Motor neuron (in vitro differentiated cells): ENCODE results near the gene LAMA2. TPM values are rescaled to one million over a fixed set of nuclear protein-coding genes. Genes with fewer than 3 reads are reported as not detected.

Source experiments
- ATAC-seq, 8 experiments: fragments of 200-7000 bp; cut with Tn5 transposase; replicated peaks in 6 of 8; 2 replicates each; pipeline ENCODE4 v1.8.0; 2021; ENCODE audit warnings: mild to moderate bottlenecking in 8 of 8, moderate library complexity in 8 of 8
- H3K27ac ChIP-seq, 2 donors: fragments of 250-450 bp; sonication (Bioruptor Pico); 2 replicates each; pipeline ENCODE4 v1.9.0; 2021; ENCODE audit warnings: antibody characterized with exemption in 2 of 2, mild to moderate bottlenecking in 2 of 2, moderate library complexity in 1 of 2
- H3K4me1 ChIP-seq, 2 donors: fragments of 250-450 bp; sonication (Bioruptor Pico); replicated peaks in 1 of 2; 2 replicates each; pipeline ENCODE4 v1.6.1; 2021; ENCODE audit warnings: antibody characterized with exemption in 2 of 2, mild to moderate bottlenecking in 2 of 2, moderate library complexity in 1 of 2
- H3K4me3 ChIP-seq, 5 donors: fragments of 250-450 bp; sonication (Bioruptor Pico); 2 replicates each; pipeline ENCODE4 v1.9.0; 2021; ENCODE audit warnings: antibody characterized with exemption in 5 of 5, mild to moderate bottlenecking in 5 of 5, moderate library complexity in 4 of 5
- WGBS, 10 experiments: fragments of 450-650 bp; shearing (Covaris generic); methylation state at CpG; one replicate each; pipeline ENCODE4 v1.0.0; 2022; 5-methylcytosine and 5-hydroxymethylcytosine counted together
- in situ Hi-C, 9 experiments: fragments of 400-800 bp; cut with MboI; loops; one replicate each; pipeline ENCODE4 v1.15.0; 2021; ENCODE audit warnings: low sequenced_read_pairs in 9 of 9, low pct_unique_long_range_greater_than_20kb in 2 of 9; ENCODE audit not compliant: unreplicated experiment in 9 of 9
- total RNA-seq, 8 experiments: library from RNA; unstranded; fragments of 300-600 nt; gene quantifications; 2 replicates each; pipeline versions ENCODE4 v1.2.3 to v1.2.4, GENCODE V29; 2022

Gene LAMA2
- total RNA-seq, 8 experiments from 2014 or later, result 0.52 to 232 (median 5.1) TPM

DNA sequence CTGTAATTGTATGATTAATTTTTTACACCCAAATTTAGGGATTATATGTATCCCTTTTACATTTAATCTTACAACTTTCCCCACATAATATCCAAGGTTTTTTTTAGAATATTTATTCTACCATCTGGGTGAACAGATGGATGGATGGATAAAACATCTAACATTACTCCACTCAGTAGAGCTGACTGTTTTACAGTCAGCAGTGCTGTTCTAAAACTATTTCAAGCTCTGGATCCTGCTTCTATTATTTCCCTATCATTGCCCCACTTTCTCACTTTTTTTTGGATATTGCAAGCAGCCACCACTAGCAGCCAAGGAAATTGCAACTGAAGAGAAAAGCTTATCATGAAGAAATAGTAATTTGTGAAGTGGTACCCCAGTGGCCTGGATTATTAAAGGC is 653.3 kb downstream of the LAMA2 start:
- in situ Hi-C loops, result no loop called here
- H3K4me3 ChIP-seq, result no peak overlapping the region
- H3K27ac ChIP-seq, result no peak overlapping the region
- no peaks in the 10 kb centered on the region for H3K4me1 ChIP-seq
- ATAC-seq, result no peak

DNA sequence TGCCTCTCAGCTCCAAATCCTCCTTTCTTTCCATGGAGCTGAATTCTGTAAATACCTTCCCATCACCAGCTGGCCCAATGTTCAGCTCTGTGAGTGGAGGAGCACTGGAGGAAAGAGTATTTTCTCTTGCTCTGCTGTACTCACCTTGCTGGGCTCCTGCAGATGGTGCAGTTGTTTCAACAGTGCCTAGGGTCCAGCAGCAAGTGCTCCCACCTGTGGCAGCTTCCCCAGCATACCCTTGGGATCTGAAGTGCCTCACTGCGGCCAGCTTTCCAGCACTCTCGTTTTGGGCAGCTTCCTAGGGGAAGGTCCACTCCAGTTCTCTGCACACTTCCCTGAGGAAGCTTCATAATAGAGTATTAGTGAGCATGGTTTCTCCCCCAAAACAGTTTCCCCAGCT is 656.1 kb downstream of the LAMA2 start:
- Histone ChIP-seq H3K27ac (no peak overlapping the region), H3K4me3 (no peak overlapping the region), H3K4me1 (no peaks in the 10 kb centered on the region)
- WGBS, 10 experiments, result 79 to 100% (median 92%) methylated on average over 1 to 2 of the region's 2 CpGs; no CpG with 5 or more reads in 6 of the 10 experiments
- ATAC-seq, result no peak
- in situ Hi-C loops, result no loop called here

DNA sequence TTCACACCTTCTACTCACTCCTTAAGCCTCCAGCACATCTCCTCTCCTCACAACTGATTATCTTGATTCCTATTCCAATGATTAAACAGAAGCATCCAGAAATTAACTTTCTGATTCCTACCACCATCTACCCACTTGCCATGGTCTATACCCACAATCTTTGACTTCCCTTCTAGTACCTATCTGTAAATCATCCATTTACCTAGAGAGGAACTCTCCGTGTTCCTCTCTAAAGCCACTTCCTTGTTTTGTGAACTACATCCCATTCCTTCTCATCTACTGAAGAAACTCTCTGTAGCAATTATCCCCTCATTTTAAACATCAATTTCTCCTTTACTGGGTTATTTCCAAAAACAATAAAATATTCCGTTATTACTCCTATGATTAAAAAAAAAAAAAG is 659.8 kb downstream of the LAMA2 start:
- no peak for ATAC-seq
- H3K4me3 ChIP-seq, result no peak overlapping the region
- 75 to 100% (median 85%) methylated on average over 1 to 2 of the region's 2 CpGs; no CpG with 5 or more reads in 2 of the 10 experiments for WGBS, 10 experiments
- in situ Hi-C loops, result no loop called here
- no peak overlapping the region for H3K27ac ChIP-seq
- H3K4me1 ChIP-seq, result no peaks in the 10 kb centered on the region

DNA sequence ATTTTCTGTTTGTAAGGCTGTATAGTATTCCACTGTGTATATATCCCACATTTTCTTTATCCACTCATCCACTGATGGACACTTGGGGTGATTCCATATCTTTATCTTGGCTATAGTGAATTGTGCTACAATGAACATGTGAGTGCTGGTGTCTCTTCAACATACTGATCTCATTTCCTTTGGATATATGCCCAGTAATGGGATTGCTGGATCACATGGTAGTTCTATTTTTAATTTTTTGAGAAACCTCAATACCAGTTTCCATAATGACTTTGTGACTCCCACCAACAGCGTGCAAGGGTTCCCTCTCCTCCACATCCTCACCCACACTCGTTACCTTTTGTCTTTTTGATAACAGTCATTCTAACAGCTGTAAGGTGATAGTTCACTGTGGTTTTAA is 661.0 kb downstream of the LAMA2 start:
- Histone ChIP-seq H3K4me3 (no peak overlapping the region), H3K27ac (no peak overlapping the region), H3K4me1 (no peaks in the 10 kb centered on the region)
- ATAC-seq, result no peak
- in situ Hi-C loops, result no loop called here
- WGBS, 10 experiments, result 50 to 100% (median 90%) methylated on average over 1 to 2 of the region's 2 CpGs; no CpG with 5 or more reads in 3 of the 10 experiments

DNA sequence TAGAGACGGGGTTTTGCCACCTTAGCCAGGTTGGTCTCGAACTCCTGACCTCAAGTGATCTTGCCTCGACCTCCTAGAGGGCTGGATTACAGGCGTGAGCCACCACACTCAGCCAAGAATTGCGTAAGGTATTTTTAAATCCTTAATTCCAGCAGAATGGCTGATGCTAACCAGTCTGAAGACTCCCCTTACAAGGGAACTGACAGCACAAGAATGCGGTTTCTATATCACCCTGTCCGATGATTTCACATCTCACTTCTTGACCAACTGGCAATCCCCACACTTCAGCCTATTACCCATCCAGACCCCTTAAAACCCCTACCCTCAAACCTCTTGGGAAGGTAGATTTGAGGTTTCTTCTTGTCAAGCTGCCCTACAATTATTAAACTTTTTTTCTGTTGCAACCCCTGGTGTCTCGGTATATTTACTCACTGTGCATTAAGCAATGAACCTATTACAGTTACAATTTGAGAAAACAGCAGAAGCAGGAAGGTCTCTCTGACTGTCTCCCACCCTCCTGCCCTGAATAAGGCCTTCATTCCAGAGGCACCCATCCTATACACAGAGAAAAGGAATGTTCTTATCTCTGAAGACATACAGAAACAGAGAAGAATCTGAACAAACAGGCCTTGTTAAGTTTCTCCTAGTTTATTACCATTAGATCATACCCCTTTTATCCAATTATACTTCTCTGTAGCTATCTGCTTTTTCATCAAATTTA is 662.1 kb downstream of the LAMA2 start:
- no peak for ATAC-seq
- Histone ChIP-seq H3K4me3 (no peak overlapping the region), H3K27ac (no peak overlapping the region), H3K4me1 (no peaks in the 10 kb centered on the region)
- in situ Hi-C loops, result no loop called here
- WGBS, 10 experiments, result 83 to 100% (median 93%) methylated on average over 1 to 8 of the region's 8 CpGs; no CpG with 5 or more reads in 1 of the 10 experiments

DNA sequence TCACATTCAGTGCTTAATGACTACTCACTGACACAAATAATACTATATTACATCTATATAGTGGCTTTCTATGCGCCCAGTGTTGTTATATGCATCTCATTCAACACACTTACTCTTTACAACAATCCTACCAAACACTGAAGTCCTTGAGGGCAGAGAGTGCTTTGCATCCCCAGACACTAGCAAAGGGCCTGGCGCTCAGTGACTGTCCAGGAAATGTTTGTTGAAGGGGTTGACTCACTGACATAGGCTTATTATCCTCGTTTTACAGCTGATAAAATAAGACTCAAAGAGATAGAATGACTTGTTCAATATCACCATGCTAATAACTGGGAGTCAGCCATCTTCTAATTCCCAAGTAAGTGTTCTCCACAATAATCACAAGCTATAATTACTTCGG is 663.8 kb downstream of the LAMA2 start:
- Histone ChIP-seq H3K4me3 (no peak overlapping the region), H3K4me1 (no peaks in the 10 kb centered on the region)
- no peak for ATAC-seq

DNA sequence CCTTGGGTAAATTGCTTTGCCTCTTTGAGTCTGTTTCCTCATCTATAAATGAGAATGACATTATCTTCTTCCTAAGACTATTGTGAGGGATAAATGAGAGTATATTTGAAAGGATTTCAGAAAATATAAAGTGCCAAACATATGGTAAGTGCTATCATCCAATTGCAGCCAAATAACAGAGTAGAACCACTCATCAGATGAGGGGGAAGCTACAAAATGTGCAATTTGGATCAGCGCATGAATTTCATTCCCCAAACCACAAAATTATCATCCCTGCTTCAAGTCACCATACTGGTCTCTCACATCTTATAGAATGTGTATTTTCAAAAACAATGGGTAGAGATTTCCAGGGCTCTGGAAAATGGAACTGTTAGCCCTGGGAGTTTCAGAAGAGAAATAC is 668.5 kb downstream of the LAMA2 start:
- Histone ChIP-seq H3K4me3 (no peak overlapping the region), H3K27ac (no peak overlapping the region), H3K4me1 (no peaks in the 10 kb centered on the region)
- in situ Hi-C loops, result no loop called here
- no peak for ATAC-seq
- WGBS, 10 experiments, result 40 to 100% (median 100%) methylated on average over 1 of the region's 1 CpG; no CpG with 5 or more reads in 5 of the 10 experiments

More for the DNA sequence above, 663.8 kb downstream of the LAMA2 start:
- WGBS, 10 experiments, result 40 to 100% (median 73%) methylated on average over 1 to 4 of the region's 4 CpGs; no CpG with 5 or more reads in 2 of the 10 experiments
- in situ Hi-C loops, result no loop called here
- H3K27ac ChIP-seq, result no peak overlapping the region

DNA sequence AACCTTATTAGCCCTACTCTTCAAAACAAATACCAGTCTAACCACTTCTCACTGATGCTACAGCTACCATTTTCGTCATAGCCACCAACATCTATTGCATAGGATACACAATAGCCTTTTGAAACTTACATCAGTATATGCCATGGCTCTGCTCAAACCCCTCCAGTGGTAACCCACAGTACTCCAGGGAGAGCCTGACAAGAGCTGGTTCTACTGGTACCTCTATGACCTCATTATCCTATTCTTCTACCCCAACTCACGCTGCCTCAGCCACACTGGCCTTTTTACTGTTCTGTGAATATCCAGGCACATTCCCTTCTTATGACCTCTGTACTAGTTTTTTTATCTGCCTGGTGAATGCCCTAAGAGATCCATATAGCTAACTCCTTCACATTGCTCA is 669.5 kb downstream of the LAMA2 start:
- Histone ChIP-seq H3K27ac (no peak overlapping the region), H3K4me1 (no peaks in the 10 kb centered on the region), H3K4me3 (no peak overlapping the region)
- no peak for ATAC-seq
- in situ Hi-C loops, result no loop called here
- WGBS, 10 experiments, result 60 to 100% (median 100%) methylated on average over 1 to 2 of the region's 2 CpGs; no CpG with 5 or more reads in 3 of the 10 experiments

DNA sequence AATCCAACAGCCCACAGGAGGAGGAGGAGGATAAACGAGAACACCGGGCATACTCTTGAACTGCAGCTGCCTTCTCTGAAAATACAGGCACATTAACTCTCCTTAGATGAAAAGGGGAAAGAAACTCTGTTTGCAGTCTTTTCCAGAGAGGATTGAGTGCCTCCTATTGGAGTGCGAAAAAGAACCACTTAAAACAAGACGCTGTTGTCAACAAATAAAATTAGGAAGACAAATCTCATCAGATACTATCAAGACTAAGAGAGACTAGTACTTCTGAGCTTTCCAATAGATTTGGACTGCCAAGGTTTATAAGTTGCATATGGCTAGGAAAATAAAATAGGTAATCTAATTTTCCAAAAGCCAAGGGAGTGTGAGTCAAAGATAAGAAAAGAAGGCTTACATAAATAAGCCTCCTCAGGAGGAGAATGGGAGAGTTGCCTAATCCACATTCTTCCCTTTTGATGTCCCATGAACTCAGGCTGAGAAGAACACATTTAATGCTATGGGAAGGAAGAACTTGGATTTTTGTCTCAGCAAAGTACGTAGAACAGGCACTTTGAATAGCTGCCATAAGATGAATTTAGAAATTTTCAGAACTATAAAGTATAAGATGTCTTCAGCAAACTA is 672.4 kb downstream of the LAMA2 start:
- no peak for ATAC-seq
- Histone ChIP-seq H3K4me3 (no peak overlapping the region), H3K27ac (no peak overlapping the region), H3K4me1 (no peaks in the 10 kb centered on the region)
- in situ Hi-C loops, result no loop called here
- WGBS, 10 experiments, result 71 to 100% (median 85%) methylated on average over 1 to 5 of the region's 5 CpGs

DNA sequence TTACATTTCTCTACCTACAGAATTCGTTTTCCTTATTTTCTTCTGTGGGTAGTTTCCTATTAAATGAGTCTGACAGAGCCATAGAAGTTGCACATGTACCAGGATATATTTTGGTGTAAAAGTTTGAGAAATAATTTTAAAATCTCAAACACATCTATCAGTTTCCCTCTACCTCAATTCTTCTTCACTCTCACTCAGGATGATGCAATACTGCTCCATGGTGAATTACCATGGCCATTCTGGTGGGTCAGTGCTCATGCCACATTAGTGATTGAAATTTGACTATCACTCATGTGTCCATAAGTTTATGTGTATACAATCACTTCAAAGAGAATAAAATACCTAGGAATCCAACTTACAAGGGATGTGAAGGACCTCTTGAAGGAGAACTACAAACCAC is 675.3 kb downstream of the LAMA2 start:
- Histone ChIP-seq H3K4me1 (no peaks in the 10 kb centered on the region), H3K27ac (no peak overlapping the region), H3K4me3 (no peak overlapping the region)
- no peak for ATAC-seq
- 50 to 100% (median 79%) methylated on average over 1 of the region's 1 CpG; no CpG with 5 or more reads in 3 of the 10 experiments for WGBS, 10 experiments
- in situ Hi-C loops, result no loop called here

DNA sequence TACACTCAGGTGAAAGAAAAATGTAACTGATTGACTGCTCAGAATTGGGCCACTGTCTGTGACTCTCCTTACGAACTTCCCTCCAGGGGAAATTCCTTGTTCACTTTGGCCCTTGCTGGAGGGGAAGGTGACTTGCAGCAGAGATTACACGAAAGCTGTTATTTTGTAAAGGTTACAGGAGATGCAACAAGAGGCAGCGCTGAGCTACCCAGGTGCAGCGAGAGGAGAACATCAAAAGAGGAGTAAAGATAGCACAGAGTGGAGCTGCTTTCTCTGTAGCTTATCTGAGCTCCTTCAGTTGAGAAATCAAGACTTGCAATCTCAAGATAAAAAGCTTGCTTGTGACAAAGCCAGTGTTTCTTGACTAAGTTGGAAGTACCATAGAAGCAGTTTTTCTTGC is 682.4 kb downstream of the LAMA2 start:
- ATAC-seq, result no peak
- Histone ChIP-seq H3K27ac (no peak overlapping the region), H3K4me3 (no peak overlapping the region), H3K4me1 (no peaks in the 10 kb centered on the region)
- WGBS, 10 experiments, result 78 to 100% (median 86%) methylated on average over 1 to 4 of the region's 4 CpGs; no CpG with 5 or more reads in 3 of the 10 experiments
- in situ Hi-C loops, result loop anchor here in 1 of 9 experiments (10.0 kb wide), 1 partner anchor 71 kb away; no protein-coding TSS in a partner anchor

DNA sequence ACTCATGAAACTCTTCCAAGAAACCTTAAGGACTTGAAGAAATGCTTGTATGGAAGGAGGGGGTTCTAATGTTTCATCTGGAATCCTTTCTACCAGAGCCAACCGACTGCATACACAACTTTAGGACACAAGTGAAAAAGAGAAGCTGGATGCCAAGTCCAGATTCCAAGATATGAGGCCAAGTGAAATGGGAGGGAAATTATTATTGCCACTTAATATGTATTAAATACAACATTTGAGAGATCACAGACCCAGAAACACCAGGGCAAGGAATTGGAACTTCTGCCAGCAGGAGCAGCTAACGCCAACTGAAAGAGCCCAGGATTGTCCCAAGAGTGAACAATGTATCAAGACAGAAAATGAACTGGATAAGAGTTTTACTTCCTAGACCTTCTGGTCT is 682.9 kb downstream of the LAMA2 start:
- no peak overlapping the region for H3K4me3 ChIP-seq
- H3K4me1 ChIP-seq, result no peaks in the 10 kb centered on the region
- 57 to 100% (median 80%) methylated on average over 1 to 2 of the region's 2 CpGs; no CpG with 5 or more reads in 1 of the 10 experiments for WGBS, 10 experiments
- no peak overlapping the region for H3K27ac ChIP-seq
- ATAC-seq, result no peak
- in situ Hi-C loops, result loop anchor here in 1 of 9 experiments (10.0 kb wide), 1 partner anchor 71 kb away; no protein-coding TSS in a partner anchor
